Activated CD8-positive, alpha-beta memory T cell treated with anti-CD3 and anti-CD28 coated beads for 24 hours (primary cell): Measurements from ENCODE around the gene ABHD4.
"Not testable (repeated sequence)": the region's sequence is repeated elsewhere in the genome, so short reads cannot be mapped to it uniquely, and the experiment has no call there.

Source experiments
- DNase-seq: peaks from one replicate; pipeline ENCODE4 v3.0.0-alpha.2; 2020

Gene ABHD4

DNA sequence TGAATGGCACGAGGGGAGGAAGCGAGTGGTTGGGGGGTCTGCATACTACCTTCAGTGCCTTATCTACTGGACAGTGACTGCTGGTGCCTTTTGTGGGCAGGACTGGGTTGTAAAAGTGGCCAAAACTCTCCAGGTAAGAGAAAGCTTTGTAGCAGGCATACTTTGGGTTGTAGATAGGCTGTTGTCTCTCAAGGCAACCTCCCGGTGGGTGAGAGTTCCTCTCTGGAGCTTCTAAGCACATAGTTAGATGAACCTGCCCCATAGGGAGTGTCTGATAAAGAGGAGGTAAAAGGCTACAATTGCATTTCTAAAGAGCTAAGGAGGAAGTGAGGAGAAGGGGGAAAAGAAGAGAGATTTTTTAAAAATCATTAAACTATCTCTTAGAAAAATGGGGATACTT lies 4.9 kb upstream of the ABHD4 start:
- no peak for DNase-seq

DNA sequence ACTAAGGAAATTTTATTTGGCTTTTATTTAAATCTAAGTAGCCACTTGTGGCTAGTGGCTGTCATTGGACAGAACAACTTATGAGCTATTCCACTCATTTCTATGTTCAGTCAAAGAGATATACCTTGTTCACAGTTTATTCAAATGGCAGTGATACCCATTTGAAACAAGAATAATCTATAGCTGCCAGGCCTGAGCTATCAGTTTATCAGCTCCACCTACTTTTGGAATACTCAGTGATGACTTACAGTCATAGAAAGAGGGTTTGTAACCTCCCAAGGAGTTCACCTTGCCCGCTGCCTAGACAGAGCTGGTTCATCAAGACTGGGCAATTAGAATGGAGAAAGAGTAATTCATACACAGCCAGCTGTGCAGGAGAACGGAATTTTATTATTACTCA lies 4.5 kb upstream of the ABHD4 start:
- DNase-seq, result no peak

DNA sequence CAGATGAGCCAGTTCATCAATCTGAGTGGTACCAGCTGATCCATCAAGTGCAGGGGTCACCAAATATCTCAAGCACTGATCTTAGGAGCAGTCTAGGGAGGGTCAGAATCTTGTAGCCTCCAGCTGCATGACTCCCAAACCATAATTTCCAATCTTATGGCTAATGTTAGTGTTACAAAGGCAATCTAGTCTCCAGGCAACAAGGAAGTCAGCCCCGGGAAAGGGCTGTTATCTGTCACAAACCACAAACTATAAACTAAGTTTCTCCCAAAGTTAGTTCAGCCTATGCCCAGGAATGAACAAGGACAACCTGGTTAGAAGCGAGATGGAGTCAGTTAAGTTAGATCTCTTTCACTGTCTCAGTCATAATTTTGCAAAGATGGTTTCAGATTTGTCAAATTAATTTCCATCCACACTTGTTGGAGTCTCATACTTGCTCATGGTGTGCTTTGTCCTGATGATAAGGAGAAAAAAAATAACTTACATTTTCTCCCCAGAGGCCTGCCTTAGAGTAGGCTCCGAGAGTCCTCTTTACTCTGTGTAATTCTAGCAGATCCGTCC lies 3.9 kb upstream of the ABHD4 start:
- DNase-seq, result no peak

DNA sequence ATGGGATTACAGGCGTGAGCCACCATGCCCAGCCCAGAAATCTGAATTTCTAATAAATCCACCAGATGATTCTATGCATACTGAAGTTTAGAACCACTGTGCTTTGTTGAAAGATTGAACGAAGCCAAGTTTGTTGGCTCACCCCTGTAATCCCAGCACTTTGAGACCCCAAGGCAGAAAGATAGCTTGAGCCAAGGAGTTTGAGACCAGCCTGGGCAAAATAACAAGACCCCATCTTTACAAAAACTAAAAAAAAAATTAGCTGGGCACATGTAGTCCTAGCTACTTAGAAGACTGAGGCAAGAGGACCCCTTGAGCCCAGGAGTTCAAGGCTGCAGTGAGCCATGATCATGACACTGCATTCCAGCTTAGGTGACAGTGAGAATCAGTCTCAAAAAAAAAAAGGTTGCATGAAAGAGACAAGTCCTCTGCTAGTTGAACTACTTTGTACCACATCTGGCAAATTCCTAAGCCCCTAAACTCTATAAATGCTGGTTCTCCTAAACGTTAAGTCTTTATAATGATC lies 1.7 kb upstream of the ABHD4 start:
- DNase-seq, result no peak

DNA sequence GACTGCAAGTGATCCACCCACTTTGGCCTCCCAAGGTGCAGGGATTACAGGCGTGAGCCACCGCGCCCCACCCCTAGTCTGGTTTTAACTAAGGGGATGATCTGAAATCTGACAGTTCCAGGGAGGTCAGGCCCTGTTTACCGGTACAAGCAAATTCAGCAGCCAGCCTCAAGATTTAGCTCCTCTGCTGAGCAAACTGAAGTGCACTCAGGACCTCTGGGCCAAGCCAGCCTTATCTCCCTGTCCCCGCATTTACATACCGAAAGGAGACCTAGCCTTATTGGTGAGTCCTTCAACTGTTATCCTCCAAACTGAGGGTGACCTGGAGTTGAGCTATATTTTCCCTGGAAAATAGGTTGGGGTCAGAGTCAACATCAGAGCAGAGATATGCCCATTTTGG lies 835 bp upstream of the ABHD4 start:
- no peak for DNase-seq

DNA sequence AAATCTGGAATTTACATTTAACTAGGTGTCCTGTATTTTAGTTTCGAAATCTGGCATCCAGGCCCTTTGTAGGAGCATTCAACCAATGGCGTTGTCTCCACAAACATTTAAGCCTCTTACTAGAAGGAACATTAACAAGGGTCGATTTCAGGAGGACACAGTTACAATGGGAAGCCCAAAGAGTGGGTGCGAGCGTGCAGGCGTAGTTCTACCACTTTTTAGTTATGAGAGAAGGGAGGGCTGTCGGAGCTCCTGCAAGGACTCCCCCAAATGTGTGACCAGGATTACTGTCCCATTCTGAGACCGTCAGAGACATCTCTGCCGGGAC lies 365 bp upstream of the ABHD4 start:
- no peak for DNase-seq

DNA sequence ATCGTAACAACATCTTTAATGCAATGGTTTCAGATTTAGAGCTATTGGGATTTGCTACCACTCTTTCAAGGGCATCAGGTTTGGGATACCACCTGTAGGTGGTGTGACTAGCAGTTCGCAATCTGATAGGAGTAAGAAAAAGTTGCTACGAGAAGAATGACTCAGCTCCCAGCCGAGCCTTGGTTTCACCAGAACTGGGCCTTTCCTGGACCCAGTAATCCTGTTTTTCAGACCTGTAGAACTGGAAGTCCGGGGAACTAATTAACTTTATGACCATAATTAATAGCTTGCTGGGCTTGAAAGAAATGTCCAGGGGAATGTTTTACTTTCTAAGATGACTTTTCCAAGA lies 770 bp downstream of the ABHD4 start:
- DNase-seq, result no peak

DNA sequence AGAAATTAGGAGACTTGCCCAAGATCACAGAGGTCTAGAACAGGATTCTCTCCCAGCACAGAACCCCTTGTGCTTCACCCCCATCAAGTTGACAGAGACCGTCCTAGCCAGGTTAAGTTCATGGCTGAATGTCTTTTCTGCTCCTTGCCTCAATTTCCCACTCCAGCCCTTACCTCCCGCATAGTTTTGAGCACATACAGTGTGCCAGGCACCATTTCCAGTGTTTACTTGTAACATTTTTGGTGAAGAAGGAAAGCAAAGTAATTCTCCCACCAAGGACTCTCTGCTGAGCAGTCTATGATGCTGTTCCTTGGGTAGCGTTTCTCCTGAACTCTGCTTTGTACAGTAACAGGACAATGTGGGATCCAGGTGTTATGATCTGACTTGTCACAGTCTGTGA lies 1.2 kb downstream of the ABHD4 start:
- no peak for DNase-seq

DNA sequence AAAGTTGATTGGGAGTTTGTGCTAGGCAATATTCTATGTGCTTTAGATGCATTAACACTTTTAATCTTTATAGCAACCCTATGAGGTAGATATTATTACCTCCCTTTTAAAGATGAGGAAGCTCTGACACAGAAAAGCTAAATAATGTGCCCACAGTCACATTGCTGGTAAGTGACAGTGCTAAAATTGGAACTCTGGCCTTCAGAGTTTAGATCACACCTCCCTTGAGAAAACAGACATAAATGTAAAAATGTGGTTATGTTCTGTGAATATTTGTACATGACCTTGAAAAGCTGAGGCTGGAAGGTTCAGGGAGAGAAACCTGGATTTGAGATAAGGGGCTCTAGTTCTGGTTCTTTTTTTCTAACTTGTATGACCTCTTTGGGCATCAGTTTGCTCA lies 1.9 kb downstream of the ABHD4 start:
- no peak for DNase-seq

DNA sequence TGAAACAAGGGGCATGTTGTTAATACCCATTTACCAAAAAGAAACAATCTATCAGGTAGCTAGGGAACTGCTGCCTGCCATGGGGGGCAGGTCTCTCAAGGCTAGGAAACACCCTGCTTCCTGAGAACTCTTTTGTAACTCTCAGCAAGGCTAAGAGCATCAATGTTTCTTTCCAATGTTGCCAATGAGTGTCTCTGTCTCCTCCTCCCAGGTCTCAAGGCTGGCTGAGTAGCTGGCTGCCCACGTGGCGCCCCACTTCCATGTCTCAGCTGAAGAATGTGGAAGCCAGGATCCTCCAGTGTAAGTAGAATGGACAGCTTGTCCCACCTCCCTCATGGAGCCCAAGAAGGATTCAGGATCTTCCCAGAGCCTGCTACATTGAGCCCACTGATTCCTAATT lies 3.4 kb downstream of the ABHD4 start:
- DNase-seq, result no peak

DNA sequence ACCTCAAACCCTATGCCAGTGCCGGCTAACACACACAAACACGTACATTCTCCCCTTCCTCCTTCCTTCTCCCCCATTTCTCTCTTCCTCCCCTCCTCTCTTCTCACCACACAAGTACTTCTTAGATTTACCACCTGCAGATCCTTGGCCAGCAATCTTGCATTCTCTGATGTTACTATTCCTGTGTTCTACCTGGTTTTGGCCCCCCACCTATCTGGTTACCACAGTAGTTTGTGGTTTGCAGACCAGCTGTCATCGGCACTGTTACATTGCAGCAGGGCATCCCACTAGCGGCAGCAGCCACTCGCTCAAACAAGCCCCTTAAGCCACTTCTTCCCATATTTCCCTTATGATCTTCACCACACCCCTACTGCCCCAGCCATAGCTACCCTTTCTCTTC lies 3.9 kb downstream of the ABHD4 start:
- no peak for DNase-seq

DNA sequence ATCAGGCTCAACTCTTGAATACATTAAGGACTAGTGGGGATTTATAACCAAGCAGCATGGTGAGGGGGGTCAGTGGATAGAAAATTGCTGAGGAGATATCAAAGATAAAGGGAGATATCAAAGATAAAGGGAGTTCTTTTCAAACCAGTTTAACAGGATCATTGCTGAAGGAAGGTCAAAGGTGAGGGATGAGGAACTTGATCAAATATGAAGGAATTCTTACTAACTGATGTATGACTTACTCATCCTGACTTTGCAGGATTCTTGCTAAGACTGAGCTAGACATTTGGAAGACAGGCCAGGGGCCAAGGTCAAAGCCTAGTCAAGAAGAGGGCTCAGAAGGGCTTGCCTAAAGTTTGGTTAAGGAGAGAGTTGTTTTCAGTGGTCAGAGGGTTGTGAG lies 4.8 kb downstream of the ABHD4 start:
- no peak for DNase-seq

DNA sequence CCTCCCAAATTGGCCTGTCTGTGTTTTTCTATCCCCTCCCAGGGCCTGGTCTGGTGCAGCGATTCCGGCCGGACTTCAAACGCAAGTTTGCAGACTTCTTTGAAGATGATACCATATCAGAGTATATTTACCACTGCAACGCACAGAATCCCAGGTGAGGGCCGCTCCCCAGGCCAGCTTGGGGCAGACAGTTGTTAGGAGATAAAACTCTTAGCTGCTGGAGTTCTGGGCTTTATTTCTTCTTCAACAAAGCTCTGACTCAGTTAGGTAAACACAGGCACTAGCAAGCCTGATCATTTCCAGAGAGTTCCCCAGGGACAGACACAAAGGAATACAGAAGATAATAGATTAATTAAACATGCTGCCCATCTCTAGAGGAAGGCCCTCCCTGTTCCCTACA lies 8.3 kb downstream of the ABHD4 start:
- DNase-seq, result no peak

DNA sequence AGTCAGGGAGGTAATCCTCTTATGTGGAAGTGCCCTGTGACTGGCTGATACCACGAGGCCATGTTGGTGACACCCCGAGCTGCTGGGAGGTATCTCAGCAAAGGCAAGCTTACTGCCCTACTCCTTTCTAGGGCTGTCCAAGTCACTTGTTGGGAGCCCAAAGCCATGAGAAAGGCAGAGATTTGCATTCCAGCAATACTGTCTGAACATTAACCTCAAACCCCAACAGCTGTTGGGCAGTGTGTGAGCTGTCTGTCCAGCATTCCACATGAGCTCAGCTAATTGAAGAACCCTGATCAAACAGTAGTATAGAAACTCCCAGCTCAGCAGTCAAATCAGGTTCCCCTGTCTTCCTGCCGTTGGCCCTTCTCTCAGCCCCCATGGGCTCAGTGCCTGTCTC lies 9.2 kb downstream of the ABHD4 start:
- no peak for DNase-seq

DNA sequence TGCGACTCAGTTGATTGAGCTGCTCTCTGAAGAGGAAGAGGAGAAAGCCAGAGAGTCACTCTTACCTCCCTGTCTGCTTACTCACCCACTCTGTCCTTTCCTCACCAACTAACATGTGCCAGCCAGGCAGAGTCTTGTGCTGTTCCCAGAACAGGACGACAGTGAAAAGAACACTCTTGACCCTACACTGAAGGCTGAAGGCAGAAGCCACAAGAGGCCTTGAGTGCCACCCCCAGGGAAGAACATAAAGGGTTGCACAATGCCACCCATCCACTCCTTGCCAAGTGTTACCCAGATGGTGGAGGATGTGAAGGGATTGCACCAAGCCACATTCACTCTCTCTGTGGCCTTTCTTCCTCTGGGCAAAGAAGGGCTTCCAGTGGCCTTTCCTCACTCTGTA lies 12.8 kb downstream of the ABHD4 start:
- no peak for DNase-seq

DNA sequence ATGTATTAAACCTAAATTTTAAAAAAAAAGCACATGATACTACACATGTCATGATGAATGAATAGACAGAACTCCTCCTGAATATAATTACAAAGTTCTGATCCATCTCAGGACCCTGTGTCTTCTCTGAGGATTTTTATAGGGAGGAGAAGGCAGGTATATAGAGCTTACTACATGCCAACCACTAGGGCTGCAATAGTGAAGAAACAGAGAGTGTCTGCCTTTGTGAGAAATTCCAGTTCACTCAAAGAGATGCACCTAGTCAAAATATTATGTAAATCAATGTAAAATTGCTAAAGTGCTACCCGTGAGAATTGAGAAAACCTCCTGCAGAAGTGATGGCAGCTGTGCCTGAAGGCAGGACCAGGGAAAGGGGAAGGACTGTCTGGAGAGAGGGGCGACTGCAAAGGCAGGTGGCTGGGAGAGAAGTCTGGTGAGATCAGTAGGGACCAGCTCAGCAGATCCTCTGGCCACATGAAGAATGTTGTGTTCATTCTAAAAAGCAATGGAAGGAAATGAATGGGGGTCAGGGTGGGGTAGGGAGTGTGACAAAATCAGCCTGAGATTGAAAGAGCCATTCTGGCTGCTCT lies 15.1 kb downstream of the ABHD4 start:
- no peak for DNase-seq

DNA sequence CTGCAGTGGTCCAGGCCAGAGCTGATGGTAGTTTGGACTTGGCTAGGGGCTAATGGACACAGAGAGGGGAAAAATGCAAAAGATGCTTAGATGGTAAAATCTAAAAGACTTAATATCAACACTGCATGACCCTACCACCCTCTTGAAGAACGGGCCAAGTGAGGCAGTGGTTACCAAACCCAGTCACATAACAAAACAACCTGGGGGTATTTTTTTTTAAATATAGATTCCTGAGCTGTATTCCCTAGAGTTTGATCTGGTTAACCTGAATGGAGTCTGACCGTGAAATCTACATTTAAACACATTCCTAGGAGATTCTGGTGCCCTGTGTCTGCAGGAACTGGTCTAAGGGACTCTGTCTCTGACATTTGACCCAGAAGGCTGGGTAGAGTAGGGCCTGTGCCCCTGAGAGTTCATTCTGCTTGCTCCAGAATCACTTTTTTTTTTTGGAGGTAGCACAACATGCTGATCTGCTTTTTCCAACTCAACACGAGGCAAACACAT lies 15.7 kb downstream of the ABHD4 start:
- DNase-seq, result no peak

DNA sequence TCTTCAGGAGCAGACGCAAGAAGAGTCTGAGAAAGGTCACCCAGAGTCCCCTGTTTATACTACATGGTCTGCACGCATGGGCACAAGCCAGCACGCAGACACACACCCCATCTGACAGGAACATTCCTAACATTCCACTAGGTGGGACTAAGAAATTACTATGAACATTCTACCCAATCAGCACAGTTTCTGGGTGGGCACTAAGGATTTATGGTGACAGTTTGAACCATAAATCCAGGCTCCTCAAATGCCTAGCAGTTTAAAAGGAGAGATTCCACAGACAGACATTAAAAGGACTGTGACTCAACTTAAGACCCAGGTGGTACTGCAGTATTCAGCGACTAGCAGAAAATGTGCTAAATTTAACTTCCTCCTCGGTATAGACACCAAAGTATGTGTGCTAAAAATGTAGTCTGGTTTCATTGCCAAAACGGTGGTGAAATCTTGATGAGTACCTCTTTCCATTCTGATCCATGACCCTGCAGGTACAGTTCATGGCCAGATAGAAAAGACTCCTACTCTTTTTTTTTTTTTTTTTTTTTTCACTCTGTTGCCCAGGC lies 16.2 kb downstream of the ABHD4 start:
- no peak for DNase-seq

DNA sequence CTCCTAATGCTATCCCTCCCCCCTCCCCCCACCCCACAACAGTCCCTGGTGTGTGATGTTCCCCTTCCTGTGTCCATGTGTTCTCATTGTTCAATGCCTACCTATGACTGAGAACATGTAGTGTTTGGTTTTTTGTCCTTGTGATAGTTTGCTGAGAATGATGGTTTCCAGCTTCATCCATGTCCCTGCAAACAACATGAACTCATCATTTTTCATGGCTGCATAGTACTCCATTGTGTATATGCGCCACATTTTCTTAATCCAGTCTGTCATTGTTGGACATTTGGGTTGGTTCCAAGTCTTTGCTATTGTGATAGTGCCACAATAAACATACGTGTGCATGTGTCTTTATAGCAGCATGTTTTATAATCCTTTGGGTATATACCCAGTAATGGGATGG lies 17.7 kb downstream of the ABHD4 start:
- DNase-seq, result not testable (repeated sequence)

DNA sequence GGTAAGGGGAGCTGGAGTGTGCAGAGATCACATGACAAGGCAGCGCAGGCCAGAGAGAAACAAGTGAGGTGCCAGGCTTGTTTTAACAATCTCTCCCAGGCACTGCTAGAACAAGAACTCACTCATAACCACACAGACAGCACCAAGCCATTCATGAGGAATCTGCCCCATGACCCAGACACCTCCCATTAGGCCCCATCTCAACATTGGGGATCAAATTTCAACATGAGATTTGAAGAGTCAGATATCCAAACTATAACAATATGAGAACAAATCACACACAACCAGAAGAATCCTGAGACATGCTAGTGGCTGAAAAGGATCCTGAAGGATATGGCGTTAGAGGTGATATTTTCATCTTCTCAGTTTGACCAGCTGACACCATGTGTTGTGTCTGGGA lies 24.2 kb downstream of the ABHD4 start:
- DNase-seq, result no peak

DNA sequence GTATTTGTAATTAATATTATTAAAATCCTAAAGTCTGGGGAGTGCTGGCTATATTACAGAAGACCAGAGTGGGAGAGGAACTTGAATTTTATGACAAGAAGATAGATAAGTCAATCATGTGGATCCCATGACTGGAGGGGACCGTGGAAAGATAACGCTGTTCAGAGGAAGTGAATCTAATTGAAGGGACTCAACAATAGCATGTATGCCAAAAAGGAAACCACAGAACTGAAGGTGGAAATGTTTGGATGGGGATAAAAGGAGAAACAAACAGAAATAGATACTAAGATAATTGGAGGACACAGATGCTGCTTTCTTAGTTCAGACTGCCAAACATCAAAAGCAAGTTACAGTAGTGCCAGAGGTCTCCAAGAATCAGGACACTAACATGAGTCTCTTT lies 24.9 kb downstream of the ABHD4 start:
- no peak for DNase-seq

DNA sequence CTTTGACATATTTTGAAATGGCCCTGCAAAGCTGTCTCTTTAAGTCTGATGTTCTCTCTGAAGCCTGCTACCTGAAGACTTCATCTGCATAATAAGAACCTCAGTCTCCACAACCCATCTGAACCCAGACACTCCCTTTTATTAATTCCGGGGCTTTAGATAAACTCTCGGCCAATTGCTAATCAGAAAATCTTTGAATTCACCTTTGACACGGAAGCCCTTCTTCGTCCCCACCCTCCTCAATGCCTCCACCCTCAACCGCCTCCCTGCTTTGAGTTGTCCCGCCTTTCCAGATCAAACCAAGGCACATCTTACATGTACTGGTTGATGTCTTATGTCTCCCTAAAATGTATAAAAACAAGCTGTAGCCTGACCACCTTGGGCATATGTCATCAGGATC lies 28.5 kb downstream of the ABHD4 start:
- DNase-seq, result no peak

DNA sequence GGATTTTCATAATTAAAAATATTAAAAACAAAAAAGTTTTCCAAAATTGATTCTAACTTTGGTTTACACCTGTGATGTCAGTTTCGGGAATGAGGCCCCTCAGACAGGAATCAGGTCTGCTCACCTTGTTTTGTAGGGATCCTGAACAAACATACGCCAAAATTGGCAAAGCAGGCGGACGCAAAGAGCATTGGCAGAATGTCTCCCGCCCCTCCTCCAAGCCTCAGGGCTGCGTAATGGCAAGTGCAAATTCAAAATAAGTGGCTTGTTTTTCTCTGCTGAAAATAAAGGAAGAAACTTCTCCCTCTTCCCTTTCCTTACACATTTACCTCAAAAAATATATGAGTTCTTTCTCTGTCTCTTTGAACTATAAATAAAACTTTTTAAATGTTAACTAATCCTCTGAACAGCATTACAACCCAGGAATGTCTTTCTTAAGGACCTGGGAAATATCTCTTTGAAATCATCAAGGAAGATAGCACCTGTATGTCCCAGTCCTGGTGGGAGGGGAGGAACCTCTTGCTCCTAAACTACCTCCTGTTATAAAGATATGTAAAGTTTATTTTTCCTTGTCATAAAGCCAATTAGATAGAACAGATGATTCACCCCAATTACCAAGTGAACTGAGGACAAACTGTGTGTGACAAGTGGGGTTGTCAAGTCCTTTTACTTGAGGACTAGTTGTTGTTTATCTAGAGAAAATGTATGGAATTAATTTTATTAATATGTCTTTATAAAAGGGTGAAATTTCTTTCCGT lies 29.6 kb downstream of the ABHD4 start:
- no peak for DNase-seq

DNA sequence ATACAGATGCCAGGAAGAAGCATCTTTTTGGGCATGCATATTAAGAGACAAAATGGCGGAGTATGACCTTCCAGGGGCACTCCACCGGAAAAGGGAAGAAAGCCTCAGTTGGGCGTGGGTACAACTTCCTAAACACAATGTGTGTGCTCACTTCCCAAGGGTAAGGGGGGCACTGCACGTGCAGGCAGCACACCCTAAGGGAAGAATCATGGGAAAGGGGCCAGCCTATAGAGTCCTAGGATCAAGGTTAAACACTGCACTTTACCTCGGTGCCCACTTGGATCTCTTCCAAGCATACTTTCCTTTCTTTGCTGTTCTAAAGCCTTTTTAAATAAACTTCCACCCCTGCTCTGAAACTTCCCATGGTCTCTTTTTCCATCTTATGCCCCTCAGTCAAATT lies 31.3 kb downstream of the ABHD4 start:
- no peak for DNase-seq
